H1 (cell line): Measurements from ENCODE around the gene FOXQ1.

ENCODE experiments used
- CBX8 ChIP-seq: fragments of 300-800, 300-1000 bp; sonication (generic); IDR thresholded peaks from 2 replicates; pipeline ENCODE4 v1.7.1; 2016; ENCODE audit warnings: low read depth, low read length, borderline replicate concordance
- CTCF ChIP-seq, 3 experiments: IDR thresholded peaks; 1 replicate in 2 of 3; 2 replicates in 1 of 3; pipeline versions ENCODE4 v1.5.1 to v1.6.1; 2011; ENCODE audit warnings: low read length in 3 of 3, mild to moderate bottlenecking in 3 of 3, inconsistent platforms in 2 of 3, low read depth in 1 of 3, moderate library complexity in 1 of 3; ENCODE audit not compliant: insufficient read depth in 1 of 3; ENCODE audit errors: control extremely low read depth in 1 of 3
- EGR1 ChIP-seq: IDR thresholded peaks from 2 replicates; pipeline ENCODE4 v1.6.1; 2011; ENCODE audit warnings: low read depth, low read length, borderline replicate concordance
- JUND ChIP-seq: IDR thresholded peaks from 2 replicates; pipeline ENCODE4 v1.6.1; 2011; ENCODE audit warnings: mild to moderate bottlenecking, improper control_type of control experiment, low read length
- POLR2AphosphoS5 ChIP-seq: IDR thresholded peaks from 2 replicates; pipeline ENCODE4 v1.6.1; 2011; ENCODE audit warnings: low read depth, low read length
- SIX5 ChIP-seq: IDR thresholded peaks from 2 replicates; pipeline ENCODE4 v1.6.1; 2011; ENCODE audit warnings: mild to moderate bottlenecking, low read depth, low read length
- SP1 ChIP-seq: IDR thresholded peaks from 2 replicates; pipeline ENCODE4 v1.6.1; 2011; ENCODE audit warnings: low read depth, low read length
- USF2 ChIP-seq: IDR thresholded peaks from 2 replicates; pipeline ENCODE4 v1.6.1; 2011; ENCODE audit warnings: low read length, improper control_type of control experiment

GRCh38 chr6:1290805-1291204 is 21.1 kb upstream of the FOXQ1 start:
- TF ChIP-seq EGR1 (no peak), SIX5 (no peak), USF2 (no peak), CBX8 (no peak), POLR2AphosphoS5 (no peak), JUND (no peak), SP1 (no peak), CTCF (IDR thresholded peaks at IDR 0.05; ENCODE audit: control extremely low read depth in 1 of 3, insufficient read depth in 1 of 3, low read depth in 1 of 3, low read length in 3 of 3) (no peak)
